Esophagus squamous epithelium (tissue), 4 donors: ENCODE results near the gene SOCS1.

Experiments
- POLR2A ChIP-seq, 4 donors: fragments of 450-650 bp; IDR thresholded peaks; one replicate each; pipeline ENCODE4 v1.6.1; 2017; ENCODE audit warnings: antibody characterized with exemption in 4 of 4, mild to moderate bottlenecking in 4 of 4, moderate library complexity in 3 of 4
- TF ChIP-seq, protein P1 (sequence below), 6 experiments: fragments of 450-650 bp in 4 of 6; fragments of 200-600 bp in 2 of 6; sonication (generic) in 2 of 6; IDR thresholded peaks; one replicate each; pipeline ENCODE4 v1.5.1; 2016 to 2019; ENCODE audit warnings: antibody characterized with exemption in 6 of 6, mild to moderate bottlenecking in 4 of 6, moderate library complexity in 4 of 6

DNA sequence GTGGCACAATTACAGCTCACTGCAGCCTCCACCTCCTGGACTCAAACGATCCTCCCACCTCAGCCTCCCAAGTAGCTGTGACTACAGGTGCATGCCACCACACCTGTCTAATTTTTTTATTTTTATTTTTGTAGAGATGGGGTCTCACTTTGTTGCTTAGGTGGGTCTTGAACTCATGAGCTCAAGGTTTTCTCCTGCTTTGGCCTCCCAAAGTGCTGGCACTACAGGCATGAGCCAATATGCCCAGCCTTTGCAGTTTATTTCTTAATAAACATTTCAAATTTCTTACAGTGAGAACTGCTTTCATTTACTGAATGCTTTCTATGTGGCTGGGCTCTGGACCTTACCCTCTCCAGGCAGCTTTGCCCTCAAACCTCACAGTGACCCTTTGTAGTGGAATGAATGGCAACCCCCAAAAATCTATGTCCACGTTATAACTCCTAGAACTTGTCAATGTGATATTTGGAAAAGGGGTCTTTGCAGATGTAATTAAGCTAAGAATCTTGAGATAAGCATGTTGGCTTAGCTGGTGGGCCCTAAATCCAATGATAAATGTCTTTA, 14.7 kb upstream of the SOCS1 start:
- TF ChIP-seq, protein P1, sequence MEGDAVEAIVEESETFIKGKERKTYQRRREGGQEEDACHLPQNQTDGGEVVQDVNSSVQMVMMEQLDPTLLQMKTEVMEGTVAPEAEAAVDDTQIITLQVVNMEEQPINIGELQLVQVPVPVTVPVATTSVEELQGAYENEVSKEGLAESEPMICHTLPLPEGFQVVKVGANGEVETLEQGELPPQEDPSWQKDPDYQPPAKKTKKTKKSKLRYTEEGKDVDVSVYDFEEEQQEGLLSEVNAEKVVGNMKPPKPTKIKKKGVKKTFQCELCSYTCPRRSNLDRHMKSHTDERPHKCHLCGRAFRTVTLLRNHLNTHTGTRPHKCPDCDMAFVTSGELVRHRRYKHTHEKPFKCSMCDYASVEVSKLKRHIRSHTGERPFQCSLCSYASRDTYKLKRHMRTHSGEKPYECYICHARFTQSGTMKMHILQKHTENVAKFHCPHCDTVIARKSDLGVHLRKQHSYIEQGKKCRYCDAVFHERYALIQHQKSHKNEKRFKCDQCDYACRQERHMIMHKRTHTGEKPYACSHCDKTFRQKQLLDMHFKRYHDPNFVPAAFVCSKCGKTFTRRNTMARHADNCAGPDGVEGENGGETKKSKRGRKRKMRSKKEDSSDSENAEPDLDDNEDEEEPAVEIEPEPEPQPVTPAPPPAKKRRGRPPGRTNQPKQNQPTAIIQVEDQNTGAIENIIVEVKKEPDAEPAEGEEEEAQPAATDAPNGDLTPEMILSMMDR (IDR thresholded peaks at IDR 0.05): no peak
- TF ChIP-seq POLR2A (IDR thresholded peaks at IDR 0.05): no peak
